Fibroblast of skin of scalp (primary cell): ENCODE measurements around the gene FUT6.

ENCODE experiments used
- DNase-seq: peaks from one replicate; pipeline ENCODE4 v3.0.0-alpha.2; 2013

Gene FUT6

GRCh38 chr19:5804516-5805461 is 34.7 kb downstream of the FUT6 start, which contains the start of gene NRTN:
Gene NRTN, plus strand, starts transcription at chr19:5805067. Its CDS starts 19,099 bp downstream, at chr19:5824166.
- no peak for DNase-seq

- DNase-seq, result peak; percentile 88
These were observed 35.6 kb downstream of the FUT6 start for GRCh38 chr19:5803752-5804515.

DNA sequence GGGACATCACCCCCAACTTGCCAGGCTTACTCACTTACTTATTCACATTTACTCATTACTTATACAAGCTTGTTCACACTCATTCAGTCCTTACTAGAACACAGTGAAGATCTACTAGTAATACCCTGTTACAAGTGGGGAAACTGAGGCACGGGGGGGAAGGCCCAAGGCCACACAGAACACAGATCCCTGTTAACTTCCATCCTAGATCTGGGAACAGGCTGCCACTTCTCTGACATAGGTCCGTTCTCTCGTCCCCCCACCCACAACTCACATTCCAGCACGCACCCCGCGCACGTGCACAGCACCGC is 36.1 kb downstream of the FUT6 start:
- DNase-seq, result no peak

DNA sequence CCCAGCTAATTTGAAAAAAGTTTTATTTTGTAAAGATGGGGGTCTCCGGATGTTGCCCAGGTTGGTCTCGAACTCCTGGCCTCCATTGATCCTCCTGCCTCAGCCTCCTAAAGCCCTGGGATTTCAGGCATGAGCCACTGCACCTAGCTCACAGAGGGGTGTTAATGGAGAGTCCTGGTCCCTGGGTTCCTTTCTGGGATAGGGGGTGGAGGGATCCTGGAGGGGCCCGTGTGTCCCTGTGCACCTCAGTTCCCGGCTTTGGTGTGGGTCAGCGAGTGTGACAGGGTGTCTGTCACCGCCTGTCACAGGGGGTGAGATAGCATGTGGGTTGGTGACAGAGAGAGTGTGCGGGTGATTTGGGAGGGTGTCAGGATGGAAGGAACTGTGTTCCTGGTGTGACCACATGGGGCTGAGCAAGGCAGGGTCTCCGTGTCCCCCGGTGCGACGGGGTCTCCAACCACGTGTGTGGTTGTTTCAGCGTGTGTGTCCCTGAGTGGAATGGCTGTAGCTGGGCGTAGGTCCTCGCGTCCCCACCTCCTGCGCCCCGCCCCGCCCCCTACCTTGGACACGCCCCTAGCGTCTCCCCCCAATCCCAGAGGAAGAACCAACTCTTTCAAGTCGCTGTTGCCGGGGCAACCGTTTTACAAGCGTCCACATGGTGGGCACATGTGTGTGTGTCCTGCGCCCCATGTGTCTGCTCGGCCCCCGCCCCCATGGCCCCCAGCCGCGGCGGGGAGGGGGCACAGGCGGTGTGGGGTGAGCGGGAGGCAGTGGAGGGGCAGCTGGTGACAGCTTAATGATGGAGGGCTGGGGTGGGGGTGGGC is 37.5 kb downstream of the FUT6 start:
- peak; percentile 47 for DNase-seq

GRCh38 chr19:5800361-5801270 is 38.9 kb downstream of the FUT6 start:
- no peak for DNase-seq

- no peak for DNase-seq
These were observed 40.0 kb downstream of the FUT6 start for GRCh38 chr19:5799247-5800241.

DNA sequence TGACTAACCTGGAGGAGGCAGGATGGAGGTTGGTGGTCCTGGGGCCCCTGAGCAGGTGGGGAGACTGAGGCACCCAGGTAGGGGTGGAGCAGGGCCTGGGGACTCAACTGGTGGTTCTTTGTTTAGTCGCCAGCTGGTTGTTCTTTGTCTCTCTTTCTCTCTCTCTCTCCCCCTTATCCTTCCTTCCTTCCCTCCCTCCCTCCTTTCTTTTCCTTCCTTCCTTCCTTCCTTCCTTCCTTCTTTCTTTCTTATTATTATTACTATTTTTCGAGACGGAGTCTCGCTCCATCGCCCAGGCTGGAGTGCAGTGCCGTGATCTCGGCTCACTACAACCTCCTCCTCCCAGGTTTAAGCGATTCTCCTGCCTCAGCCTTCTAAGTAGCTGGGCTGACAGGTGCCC is 41.3 kb downstream of the FUT6 start:
- no peak for DNase-seq

GRCh38 chr19:5795382-5795919 is 44.1 kb downstream of the FUT6 start:
- no peak for DNase-seq

DNA sequence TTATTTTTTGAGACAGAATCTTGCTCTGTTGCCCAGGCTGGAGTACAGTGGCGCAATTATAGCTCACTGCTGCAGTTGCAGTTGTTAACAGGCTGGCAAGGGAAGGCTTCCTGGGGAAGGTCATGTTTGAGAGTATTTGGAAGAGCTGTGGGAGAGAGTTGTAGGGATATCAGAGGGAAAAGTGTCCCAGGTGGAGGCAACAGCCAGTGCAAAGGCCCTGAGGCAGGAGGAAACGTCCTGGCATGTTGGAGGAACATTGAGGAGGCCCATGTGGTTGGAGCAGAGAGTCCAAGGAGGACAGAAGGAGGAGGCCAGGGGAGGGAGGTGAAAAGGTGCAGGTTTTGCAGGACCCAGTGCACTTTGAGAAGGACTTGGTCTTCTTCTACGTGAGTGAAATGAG is 46.3 kb downstream of the FUT6 start:
- no peak for DNase-seq

- no peak for DNase-seq
These were observed 47.3 kb downstream of the FUT6 start for GRCh38 chr19:5792224-5792623.

GRCh38 chr19:5790559-5791520 is 48.7 kb downstream of the FUT6 start, which contains the start of gene DUS3L:
Gene DUS3L, minus strand, starts transcription at chr19:5791163. Its CDS starts 22 bp downstream, at chr19:5791141.
- peak; percentile 98 for DNase-seq

GRCh38 chr19:5789886-5790558 is 49.5 kb downstream of the FUT6 start:
- DNase-seq, result no peak

DNA sequence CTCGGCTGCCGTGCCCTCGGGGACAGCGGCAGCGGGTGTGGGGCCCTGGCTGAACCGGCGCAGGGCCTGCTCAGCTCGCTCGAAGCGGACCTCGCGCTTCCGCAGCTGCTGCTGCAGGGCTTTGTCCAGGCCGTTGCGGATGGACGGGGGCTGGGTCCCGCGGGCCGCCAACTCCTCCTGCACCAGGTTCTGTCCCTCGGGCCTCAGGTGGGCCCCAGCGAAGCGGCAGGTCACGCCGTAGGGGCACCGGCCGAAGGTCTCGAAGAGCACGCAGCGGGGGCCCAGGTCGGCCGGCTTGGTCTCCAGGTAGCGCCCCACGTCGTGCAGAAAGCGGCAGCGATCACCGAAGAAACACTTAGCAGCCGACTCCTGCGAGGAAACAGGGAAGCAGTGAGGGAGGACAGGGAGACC is 50.1 kb downstream of the FUT6 start:
- no peak for DNase-seq

GRCh38 chr19:5788422-5788821 is 51.1 kb downstream of the FUT6 start:
- no peak for DNase-seq

GRCh38 chr19:5787409-5788182 is 51.9 kb downstream of the FUT6 start:
- no peak for DNase-seq

DNA sequence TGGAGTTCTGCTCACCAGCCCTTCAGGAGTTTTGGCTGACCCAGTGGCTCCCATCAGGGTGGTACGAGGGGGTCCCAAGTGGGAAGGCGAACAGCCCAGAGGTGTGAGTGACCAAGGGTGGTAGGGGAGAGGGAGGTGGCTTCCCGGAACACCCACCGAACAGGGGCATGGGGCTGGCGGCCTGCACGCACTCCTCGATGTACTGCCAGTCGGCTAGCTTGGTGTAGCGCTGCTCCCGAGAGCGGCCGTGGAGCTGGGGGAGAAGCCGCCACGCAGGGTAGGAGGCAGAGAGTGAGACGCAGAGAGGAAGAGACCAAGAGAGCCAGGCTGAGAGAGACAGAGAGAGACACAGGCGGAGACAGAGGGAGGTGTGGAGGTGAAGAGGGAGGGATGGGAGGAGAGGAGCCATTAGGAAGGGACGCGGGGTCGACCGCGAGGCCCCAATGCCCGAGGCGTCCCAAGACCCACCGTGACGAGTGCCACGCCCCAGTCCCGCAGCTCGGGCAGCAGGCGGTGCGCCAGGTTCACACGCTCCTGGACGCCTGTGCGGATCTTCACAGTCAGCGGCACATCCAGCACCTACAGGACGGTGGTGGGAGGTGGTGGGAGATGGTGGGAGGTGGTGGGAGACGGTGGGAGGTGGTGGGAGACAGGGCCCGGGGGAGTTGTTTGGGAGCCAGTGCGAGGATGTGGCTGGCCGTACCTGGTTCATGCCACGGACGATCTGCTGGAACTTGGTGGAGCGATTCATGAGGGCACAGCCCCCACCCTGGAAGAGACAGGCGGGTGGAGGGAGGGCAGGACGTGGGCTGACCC is 52.7 kb downstream of the FUT6 start:
- DNase-seq, result no peak
